Karpas-422 (cell line): ENCODE measurements around the gene CUZD1. TPM values are rescaled to one million over a fixed set of nuclear protein-coding genes. Genes with fewer than 3 reads are reported as not detected.
"Not testable (repeated sequence)": the region's sequence is repeated elsewhere in the genome, so short reads cannot be mapped to it uniquely, and the experiment has no call there.

Experiments
- DNase-seq: peaks from one replicate; pipeline ENCODE4 v3.0.0-alpha.2; 2015
- H2AFZ ChIP-seq: fragments of 200-600 bp; sonication (generic); 2 replicates; pipeline ENCODE4 v1.6.1; 2014; ENCODE audit warnings: antibody characterized with exemption, low read length, mixed read lengths
- H3K27ac ChIP-seq: fragments of 200-600 bp; sonication (generic); 2 replicates; pipeline ENCODE4 v1.5.1; 2014; ENCODE audit warnings: mild to moderate bottlenecking, low read length, moderate library complexity
- H3K27me3 ChIP-seq: fragments of 200-600 bp; sonication (generic); 2 replicates; pipeline ENCODE4 v1.6.1; 2014; ENCODE audit warnings: low read length, mixed read lengths
- H3K36me3 ChIP-seq: fragments of 200-600 bp; sonication (generic); 2 replicates; pipeline ENCODE4 v1.6.1; 2014; ENCODE audit warnings: low read length, mixed read lengths; ENCODE audit not compliant: insufficient read depth
- H3K4me1 ChIP-seq: fragments of 200-600 bp; sonication (generic); 2 replicates; pipeline ENCODE4 v1.6.1; 2014; ENCODE audit warnings: mild to moderate bottlenecking, low read length, mixed read lengths
- H3K4me2 ChIP-seq: fragments of 200-600 bp; sonication (generic); 2 replicates; pipeline ENCODE4 v1.6.1; 2014; ENCODE audit warnings: low read length, low read depth, mild to moderate bottlenecking; ENCODE audit not compliant: poor library complexity, severe bottlenecking
- H3K4me3 ChIP-seq: fragments of 200-600 bp; sonication (generic); 2 replicates; pipeline ENCODE4 v1.5.1; 2014; ENCODE audit warnings: mild to moderate bottlenecking, antibody characterized with exemption, low read length, mixed read lengths
- H3K79me2 ChIP-seq: fragments of 200-600 bp; sonication (generic); 2 replicates; pipeline ENCODE4 v1.6.1; 2014; ENCODE audit warnings: mild to moderate bottlenecking, low read length, mixed read lengths
- H3K9ac ChIP-seq: fragments of 200-600 bp; sonication (generic); 2 replicates; pipeline ENCODE4 v1.6.0; 2014; ENCODE audit warnings: low read length
- H3K9me2 ChIP-seq: fragments of 200-600 bp; sonication (generic), shearing (Covaris generic); replicated peaks from 2 replicates; pipeline ENCODE4 v1.6.0; 2014; ENCODE audit warnings: mild to moderate bottlenecking, low read length, moderate library complexity; ENCODE audit not compliant: insufficient read depth
- H3K9me3 ChIP-seq: fragments of 300-700, 200-600 bp; sonication (generic); 2 replicates; pipeline ENCODE4 v1.6.1; 2014; ENCODE audit warnings: low read length, mixed read lengths
- H4K20me1 ChIP-seq: fragments of 200-600 bp; sonication (generic); 2 replicates; pipeline ENCODE4 v1.6.1; 2014; ENCODE audit warnings: mild to moderate bottlenecking, antibody characterized with exemption, low read length, low read depth; ENCODE audit not compliant: insufficient read depth
- total RNA-seq: library from RNA; depleted of rRNA; stranded (reverse); fragments of >200 nt; shearing (Covaris generic); gene quantifications from 2 replicates; pipeline ENCODE4 v1.2.3, GENCODE V29; 2014; ENCODE audit warnings: low replicate concordance

The CUZD1 gene
- total RNA-seq, 1 experiment from 2014 or later = 1.2 TPM

GRCh38 chr10:122876467-122876855 is 30.8 kb upstream of the CUZD1 start:
- H3K9me2 ChIP-seq = no peaks in the 10 kb centered on the region
- H3K27ac ChIP-seq = no peak overlapping the region
- peaks cover 12% of the 10 kb centered on the region for H3K4me1 ChIP-seq
- H3K36me3 ChIP-seq = peaks cover 6% of the 10 kb centered on the region; the same call in 1 of the 2 replicates
- no peak overlapping the region for H3K4me2 ChIP-seq
- H3K27me3 ChIP-seq = no peaks in the 10 kb centered on the region
- H2AFZ ChIP-seq = no peak overlapping the region
- no peaks in the 10 kb centered on the region for H4K20me1 ChIP-seq
- H3K9ac ChIP-seq = no peak overlapping the region
- no peak for DNase-seq
- no peaks in the 10 kb centered on the region for H3K9me3 ChIP-seq
- no peak overlapping the region for H3K4me3 ChIP-seq
- H3K79me2 ChIP-seq = peaks cover 74% of the 10 kb centered on the region

GRCh38 chr10:122875843-122876466 is 30.3 kb upstream of the CUZD1 start:
- Histone ChIP-seq H3K36me3 (peaks cover 6% of the 10 kb centered on the region; the same call in 1 of the 2 replicates), H3K27ac (no peak overlapping the region), H3K9me3 (no peaks in the 10 kb centered on the region), H4K20me1 (no peaks in the 10 kb centered on the region), H3K79me2 (peaks cover 74% of the 10 kb centered on the region), H3K4me3 (no peak overlapping the region), H3K9ac (no peak overlapping the region), H3K9me2 (no peaks in the 10 kb centered on the region), H3K4me2 (no peak overlapping the region), H2AFZ (no peak overlapping the region), H3K4me1 (peaks cover 10% of the 10 kb centered on the region), H3K27me3 (no peaks in the 10 kb centered on the region)
- DNase-seq = no peak

GRCh38 chr10:122871947-122872346 is 26.3 kb upstream of the CUZD1 start:
- not testable (repeated sequence) for H3K27me3 ChIP-seq, H2AFZ ChIP-seq, H4K20me1 ChIP-seq, H3K9ac ChIP-seq, H3K4me1 ChIP-seq, H3K4me3 ChIP-seq, H3K4me2 ChIP-seq, H3K9me3 ChIP-seq, H3K9me2 ChIP-seq, DNase-seq, H3K27ac ChIP-seq, H3K36me3 ChIP-seq
- H3K79me2 ChIP-seq = peaks cover 44% of the 10 kb centered on the region

GRCh38 chr10:122868768-122869167 is 23.1 kb upstream of the CUZD1 start:
- H2AFZ ChIP-seq, DNase-seq, H3K27ac ChIP-seq, H3K4me1 ChIP-seq, H3K4me3 ChIP-seq, H3K36me3 ChIP-seq, H3K9me3 ChIP-seq, H3K4me2 ChIP-seq, H3K9ac ChIP-seq, H4K20me1 ChIP-seq, H3K9me2 ChIP-seq, H3K27me3 ChIP-seq: not testable (repeated sequence)
- peaks cover 44% of the 10 kb centered on the region for H3K79me2 ChIP-seq

GRCh38 chr10:122866757-122867482 is 21.3 kb upstream of the CUZD1 start:
- H3K9me2 ChIP-seq, H3K4me1 ChIP-seq, H2AFZ ChIP-seq, H3K4me2 ChIP-seq, H3K27me3 ChIP-seq, H4K20me1 ChIP-seq, H3K4me3 ChIP-seq, H3K9me3 ChIP-seq, H3K27ac ChIP-seq, H3K9ac ChIP-seq, H3K36me3 ChIP-seq, DNase-seq: not testable (repeated sequence)
- H3K79me2 ChIP-seq = peaks cover 52% of the 10 kb centered on the region

- H3K9me3 ChIP-seq = no peaks in the 10 kb centered on the region
- H3K9ac ChIP-seq = no peak overlapping the region
- H2AFZ ChIP-seq = no peak overlapping the region
- H3K4me1 ChIP-seq = peaks cover 9% of the 10 kb centered on the region
- H3K36me3 ChIP-seq = no peaks in the 10 kb centered on the region
- H3K27me3 ChIP-seq = no peaks in the 10 kb centered on the region
- no peaks in the 10 kb centered on the region for H3K9me2 ChIP-seq
- H4K20me1 ChIP-seq = no peaks in the 10 kb centered on the region
- no peak overlapping the region for H3K27ac ChIP-seq
- DNase-seq = no peak
- H3K4me2 ChIP-seq = no peak overlapping the region
- peaks cover 72% of the 10 kb centered on the region for H3K79me2 ChIP-seq
- H3K4me3 ChIP-seq = no peak overlapping the region
Measured at GRCh38 chr10:122864901-122865300, 19.2 kb upstream of the CUZD1 start.

GRCh38 chr10:122864194-122864592 is 18.5 kb upstream of the CUZD1 start:
- H4K20me1 ChIP-seq = no peaks in the 10 kb centered on the region
- DNase-seq = no peak
- 0 out of 2 replicates have a peak, but pooled peaks cover 4% of the 10 kb centered on the region for H3K36me3 ChIP-seq
- H3K4me2 ChIP-seq = no peak overlapping the region
- H3K27me3 ChIP-seq = no peaks in the 10 kb centered on the region
- no peaks in the 10 kb centered on the region for H3K9me3 ChIP-seq
- H3K4me3 ChIP-seq = no peak overlapping the region
- peaks cover 14% of the 10 kb centered on the region for H3K4me1 ChIP-seq
- no peak overlapping the region for H3K9ac ChIP-seq
- no peak overlapping the region for H3K27ac ChIP-seq
- H2AFZ ChIP-seq = no peak overlapping the region
- peaks cover 79% of the 10 kb centered on the region for H3K79me2 ChIP-seq
- no peaks in the 10 kb centered on the region for H3K9me2 ChIP-seq

- Histone ChIP-seq H3K79me2 (peaks cover 86% of the 10 kb centered on the region), H3K27me3 (no peaks in the 10 kb centered on the region), H3K4me3 (no peak overlapping the region), H4K20me1 (no peaks in the 10 kb centered on the region), H3K4me1 (peaks cover 14% of the 10 kb centered on the region), H3K9me3 (no peaks in the 10 kb centered on the region), H3K9ac (no peak overlapping the region), H3K4me2 (no peak overlapping the region), H3K9me2 (no peaks in the 10 kb centered on the region), H3K36me3 (0 out of 2 replicates have a peak, but pooled peaks cover 4% of the 10 kb centered on the region), H3K27ac (no peak overlapping the region), H2AFZ (no peak overlapping the region)
- no peak for DNase-seq
Measured at GRCh38 chr10:122863216-122864193, 17.8 kb upstream of the CUZD1 start.
